Liver (tissue), 9 donors: Measurements from ENCODE around the gene PRR13. TPM values are rescaled to one million over a fixed set of nuclear protein-coding genes. Genes with fewer than 3 reads are reported as not detected.
A peak's percentile ranks its signal among the peaks of the same experiment; 100 is the strongest.

Experiments used
- DNase-seq: peaks from one replicate; pipeline ENCODE4 v3.0.0-alpha.2; 2017; ENCODE audit warnings: low spot score
- H3K27ac ChIP-seq, 2 donors: one replicate each; pipeline ENCODE4 v1.7.0; 2013; ENCODE audit warnings: inconsistent platforms in 2 of 2, low read length in 2 of 2, control low read depth in 1 of 2, low read depth in 1 of 2, mild to moderate bottlenecking in 1 of 2
- H3K27me3 ChIP-seq, 4 donors: one replicate each; pipeline versions ENCODE4 v1.6.1 to v1.7.0; 2013; ENCODE audit warnings: low read length in 3 of 4, inconsistent platforms in 1 of 4, mild to moderate bottlenecking in 1 of 4, moderate library complexity in 1 of 4; ENCODE audit not compliant: control insufficient read depth in 4 of 4, insufficient read depth in 4 of 4
- H3K36me3 ChIP-seq, 4 donors: one replicate each; pipeline versions ENCODE4 v1.6.1 to v1.7.0; 2013; ENCODE audit warnings: low read length in 3 of 4, mild to moderate bottlenecking in 3 of 4, low read depth in 1 of 4, moderate library complexity in 1 of 4; ENCODE audit not compliant: control insufficient read depth in 4 of 4, insufficient read depth in 3 of 4
- H3K4me1 ChIP-seq, 4 donors: one replicate each; pipeline versions ENCODE4 v1.6.1 to v1.7.0; 2013; ENCODE audit warnings: low read length in 3 of 4, mild to moderate bottlenecking in 3 of 4, moderate library complexity in 1 of 4; ENCODE audit not compliant: control insufficient read depth in 4 of 4, insufficient read depth in 4 of 4
- H3K4me3 ChIP-seq, 3 donors: one replicate each; pipeline versions ENCODE4 v1.6.1 to v1.7.0; 2013; ENCODE audit warnings: low read length in 3 of 3, control low read depth in 1 of 3, low read depth in 1 of 3, mild to moderate bottlenecking in 1 of 3
- H3K9ac ChIP-seq, 2 donors: one replicate each; pipeline ENCODE4 v1.7.0; 2013; ENCODE audit warnings: low read length in 2 of 2, mild to moderate bottlenecking in 2 of 2, moderate library complexity in 2 of 2, control low read depth in 1 of 2, low read depth in 1 of 2
- H3K9me3 ChIP-seq, 4 donors: one replicate each; pipeline versions ENCODE4 v1.6.1 to v1.7.0; 2013; ENCODE audit warnings: low read length in 3 of 4; ENCODE audit not compliant: control insufficient read depth in 4 of 4
- CTCF ChIP-seq: fragments of 150-350 bp; IDR thresholded peaks from 2 replicates; pipeline ENCODE4 v1.5.1; 2017; ENCODE audit warnings: improper control_type of control experiment, low read depth, low read length; ENCODE audit not compliant: missing input control
- EGR1 ChIP-seq, 2 donors: IDR thresholded peaks; 2 replicates each; pipeline ENCODE4 v1.6.1; 2016 to 2018; ENCODE audit warnings: antibody characterized with exemption in 2 of 2, low read depth in 2 of 2
- FOXA1 ChIP-seq: IDR thresholded peaks from 2 replicates; pipeline ENCODE4 v1.6.1; 2016; ENCODE audit warnings: antibody characterized with exemption
- HNF4G ChIP-seq: IDR thresholded peaks from 2 replicates; pipeline ENCODE4 v1.6.1; 2016; ENCODE audit warnings: antibody characterized with exemption
- NR2F2 ChIP-seq: IDR thresholded peaks from 2 replicates; pipeline ENCODE4 v1.6.1; 2016; ENCODE audit warnings: antibody characterized with exemption
- RAD21 ChIP-seq, 2 donors: IDR thresholded peaks; 2 replicates each; pipeline ENCODE4 v1.6.1; 2016; ENCODE audit warnings: antibody characterized with exemption in 2 of 2, mild to moderate bottlenecking in 2 of 2
- REST ChIP-seq: IDR thresholded peaks from 2 replicates; pipeline ENCODE4 v1.6.1; 2016; ENCODE audit warnings: antibody characterized with exemption, mild to moderate bottlenecking
- WGBS: extraction: QIAGEN DNeasy Blood & Tissue Kit; methylation state at CpG from one replicate; pipeline ENCODE4 v1.1.7; 2013; 5-methylcytosine and 5-hydroxymethylcytosine counted together
- polyA plus RNA-seq, 2 donors: library from polyadenylated mRNA; stranded (reverse) in 1 of 2; unstranded in 1 of 2; fragments of 200-250 nt in 1 of 2; fragments of >200 nt in 1 of 2; fragmentation: Nextera tagmentation in 1 of 2; extraction: Ambion mirVana in 1 of 2; gene quantifications; one replicate each; pipeline versions ENCODE4 v1.2.1 to v1.2.3, GENCODE V29; 2013 to 2015
- total RNA-seq, 2 donors: library from RNA; depleted of rRNA; stranded (reverse); fragments of >200 nt; gene quantifications; one replicate each; pipeline ENCODE4 v1.2.3, GENCODE V29; 2014
- TF ChIP-seq, protein P1 (sequence below): IDR thresholded peaks from 2 replicates; pipeline ENCODE4 v1.6.1; 2016; ENCODE audit warnings: antibody characterized with exemption
- donor health status: healthy.
- donor health status: healthy.
- donor health status: healthy.
- donor health status: healthy.
- donor health status: healthy.

The PRR13 gene
- total and polyA plus RNA-seq, 4 donors, result 18.2 to 107 (median 61.3) TPM

DNA sequence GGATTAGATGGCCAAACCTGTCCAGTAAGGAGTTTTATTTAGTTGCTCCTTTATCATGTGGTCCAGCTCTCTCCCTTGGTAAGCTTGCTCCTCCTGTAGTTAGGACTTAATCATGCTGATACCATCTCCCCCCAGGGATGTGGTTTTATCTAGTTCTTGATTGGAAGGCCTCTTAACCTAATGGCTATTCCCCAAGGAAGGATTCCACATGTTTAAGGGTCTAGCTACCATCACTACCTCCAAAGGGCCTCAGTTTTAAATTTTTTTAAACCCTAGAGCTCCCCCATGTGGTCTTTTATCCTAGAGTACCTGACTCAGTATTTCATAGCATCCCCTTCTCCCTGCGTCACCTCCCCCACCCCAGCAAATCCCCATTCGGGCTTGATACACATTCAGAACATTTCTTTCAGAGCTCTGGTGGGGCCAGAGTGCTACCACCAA is 35.3 kb downstream of the PRR13 start:
- Histone ChIP-seq H3K27ac (no peak overlapping the region), H3K36me3 (peaks cover 14 to 83% (median 75%) of the 10 kb centered on the region in 4 donors)
- WGBS, result 73% methylated on average over 2 of the region's 2 CpGs

GRCh38 chr12:53478865-53479264 is 37.3 kb downstream of the PRR13 start:
- Histone ChIP-seq H3K9ac (no peak overlapping the region), H3K9me3 (no peaks in the 10 kb centered on the region), H3K4me3 (no peak overlapping the region), H3K36me3 (peaks cover 10 to 74% (median 66%) of the 10 kb centered on the region in 4 donors), H3K4me1 (peaks cover 0 to 2% (median 0%) of the 10 kb centered on the region in 4 donors), H3K27ac (no peak overlapping the region), H3K27me3 (no peaks in the 10 kb centered on the region)
- DNase-seq, result no peak
- 72% methylated on average over 1 of the region's 1 CpG for WGBS
- TF ChIP-seq RAD21 (IDR thresholded peaks at IDR 0.05), result no peak
- TF ChIP-seq REST, result no peak
- no peak for TF ChIP-seq FOXA1
- TF ChIP-seq, protein P1, sequence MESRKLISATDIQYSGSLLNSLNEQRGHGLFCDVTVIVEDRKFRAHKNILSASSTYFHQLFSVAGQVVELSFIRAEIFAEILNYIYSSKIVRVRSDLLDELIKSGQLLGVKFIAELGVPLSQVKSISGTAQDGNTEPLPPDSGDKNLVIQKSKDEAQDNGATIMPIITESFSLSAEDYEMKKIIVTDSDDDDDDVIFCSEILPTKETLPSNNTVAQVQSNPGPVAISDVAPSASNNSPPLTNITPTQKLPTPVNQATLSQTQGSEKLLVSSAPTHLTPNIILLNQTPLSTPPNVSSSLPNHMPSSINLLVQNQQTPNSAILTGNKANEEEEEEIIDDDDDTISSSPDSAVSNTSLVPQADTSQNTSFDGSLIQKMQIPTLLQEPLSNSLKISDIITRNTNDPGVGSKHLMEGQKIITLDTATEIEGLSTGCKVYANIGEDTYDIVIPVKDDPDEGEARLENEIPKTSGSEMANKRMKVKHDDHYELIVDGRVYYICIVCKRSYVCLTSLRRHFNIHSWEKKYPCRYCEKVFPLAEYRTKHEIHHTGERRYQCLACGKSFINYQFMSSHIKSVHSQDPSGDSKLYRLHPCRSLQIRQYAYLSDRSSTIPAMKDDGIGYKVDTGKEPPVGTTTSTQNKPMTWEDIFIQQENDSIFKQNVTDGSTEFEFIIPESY, result no peak
- no peak for TF ChIP-seq CTCF
- no peak for TF ChIP-seq HNF4G
- no peak for TF ChIP-seq NR2F2
- no peak for TF ChIP-seq EGR1 (IDR thresholded peaks at IDR 0.05; ENCODE audit: low read depth in 2 of 2)

More for the DNA sequence above, 35.3 kb downstream of the PRR13 start:
- peaks cover 0 to 2% (median 0%) of the 10 kb centered on the region in 4 donors for H3K4me1 ChIP-seq
- H3K9me3 ChIP-seq, result no peaks in the 10 kb centered on the region
- no peak for DNase-seq
- H3K4me3 ChIP-seq, result no peak overlapping the region
- H3K9ac ChIP-seq, result no peak overlapping the region
- no peaks in the 10 kb centered on the region for H3K27me3 ChIP-seq
- TF ChIP-seq CTCF, result peak; percentile 4
- TF ChIP-seq, protein P1, result no peak
